ENCODE data around the gene NMUR1. TPM values are rescaled to one million over a fixed set of nuclear protein-coding genes. Genes with fewer than 3 reads are reported as not detected.

The NMUR1 gene
- total and polyA plus RNA-seq, 3 donors from 2014 or later: 2.7 to 3.7 (median 3.2) TPM

GRCh38 chr2:231518771-231519170, 11.5 kb downstream of the NMUR1 start:
- intact Hi-C loops (cut with DNase I; ENCODE audit: low total_unique reads): no loop called here
- no peak for DNase-seq
- Histone ChIP-seq H3K4me1 (no peaks in the 10 kb centered on the region), H3K9me3 (no peaks in the 10 kb centered on the region), H3K36me3 (ENCODE audit: low read depth, missing control alignments) (no peaks in the 10 kb centered on the region), H3K27ac (no peak overlapping the region), H3K27me3 (no peaks in the 10 kb centered on the region), H3K4me3 (no peak overlapping the region)
- TF ChIP-seq POLR2A (IDR thresholded peaks at IDR 0.05) (no peak), CTCF (IDR thresholded peaks at IDR 0.05) (no peak)
- whole genome bisulfite sequencing, 2 donors: 84 to 85% methylated on average over 4 to 5 of the region's 5 CpGs

GRCh38 chr2:231515603-231516002, 14.6 kb downstream of the NMUR1 start:
- no peaks in the 10 kb centered on the region for H3K27me3 ChIP-seq
- DNase-seq: no peak
- no peak for TF ChIP-seq POLR2A (IDR thresholded peaks at IDR 0.05)
- TF ChIP-seq CTCF (IDR thresholded peaks at IDR 0.05): no peak
- no peak overlapping the region for H3K4me3 ChIP-seq
- WGBS, 2 donors: 66 to 82% methylated on average over 4 of the region's 4 CpGs
- peak overlapping the region in 1 of 2 donors; percentile 92 for H3K27ac ChIP-seq
- H3K4me1 ChIP-seq: no peaks in the 10 kb centered on the region
- no peaks in the 10 kb centered on the region for H3K36me3 ChIP-seq (ENCODE audit: low read depth, missing control alignments)
- H3K9me3 ChIP-seq: no peaks in the 10 kb centered on the region
- intact Hi-C loops (cut with DNase I; ENCODE audit: low total_unique reads): no loop called here

- H3K4me3 ChIP-seq: peak overlapping the region; percentile 76 to 79
- no peaks in the 10 kb centered on the region for H3K4me1 ChIP-seq
- TF ChIP-seq POLR2A (IDR thresholded peaks at IDR 0.05): no peak
- no peak for TF ChIP-seq CTCF (IDR thresholded peaks at IDR 0.05)
- no peaks in the 10 kb centered on the region for H3K27me3 ChIP-seq
- 9 to 17% methylated on average over 7 of the region's 7 CpGs for WGBS, 2 donors
- peak overlapping the region; percentile 84 to 92 for H3K27ac ChIP-seq
- no peaks in the 10 kb centered on the region for H3K36me3 ChIP-seq (ENCODE audit: low read depth, missing control alignments)
- intact Hi-C loops (cut with DNase I; ENCODE audit: low total_unique reads): no loop called here
- H3K9me3 ChIP-seq: no peaks in the 10 kb centered on the region
- DNase-seq: no peak
Measured at GRCh38 chr2:231514951-231515297, 15.3 kb downstream of the NMUR1 start.

GRCh38 chr2:231514225-231514950, 15.9 kb downstream of the NMUR1 start:
- H3K9me3 ChIP-seq: no peaks in the 10 kb centered on the region
- intact Hi-C loops (cut with DNase I; ENCODE audit: low total_unique reads): no loop called here
- H3K36me3 ChIP-seq (ENCODE audit: low read depth, missing control alignments): no peaks in the 10 kb centered on the region
- 1% methylated on average over 78 of the region's 87 CpGs; no CpG with 5 or more reads in 1 of the 2 donors for WGBS, 2 donors
- no peaks in the 10 kb centered on the region for H3K27me3 ChIP-seq
- DNase-seq: peak; percentile 99
- H3K4me3 ChIP-seq: peak overlapping the region; percentile 76 to 79
- H3K27ac ChIP-seq: peak overlapping the region; percentile 84 to 92
- TF ChIP-seq POLR2A (IDR thresholded peaks at IDR 0.05) (peak; percentile 45), CTCF (IDR thresholded peaks at IDR 0.05) (no peak)
- no peaks in the 10 kb centered on the region for H3K4me1 ChIP-seq

- DNase-seq: no peak
- WGBS, 2 donors: 7 to 15% methylated on average over 7 of the region's 7 CpGs
- Histone ChIP-seq H3K27me3 (no peaks in the 10 kb centered on the region), H3K4me3 (peak overlapping the region; percentile 76 to 79), H3K36me3 (ENCODE audit: low read depth, missing control alignments) (no peaks in the 10 kb centered on the region), H3K4me1 (no peaks in the 10 kb centered on the region), H3K27ac (peak overlapping the region; percentile 84 to 92), H3K9me3 (no peaks in the 10 kb centered on the region)
- TF ChIP-seq CTCF (IDR thresholded peaks at IDR 0.05): no peak
- intact Hi-C loops (cut with DNase I; ENCODE audit: low total_unique reads): no loop called here
Measured at GRCh38 chr2:231513746-231514224, 16.5 kb downstream of the NMUR1 start.

Measured in testis (tissue), 3 donors.